Adrenal gland (tissue), 5 donors: ENCODE measurements around the gene WT1.
A peak's percentile ranks its signal among the peaks of the same experiment; 100 is the strongest.

Source experiments
- POLR2A ChIP-seq, 2 donors: fragments of 450-650 bp; IDR thresholded peaks; one replicate each; pipeline ENCODE4 v1.6.1; 2017; ENCODE audit warnings: antibody characterized with exemption in 2 of 2, mild to moderate bottlenecking in 2 of 2, moderate library complexity in 1 of 2
- TF ChIP-seq, protein P1 (sequence below), 6 experiments: fragments of 450-650 bp in 4 of 6; fragments of 200-600 bp in 2 of 6; sonication (generic) in 1 of 6; IDR thresholded peaks; 1 replicate in 5 of 6; 2 replicates in 1 of 6; pipeline versions ENCODE4 v1.5.1 to v1.8.0; 2016 to 2021; ENCODE audit warnings: antibody characterized with exemption in 6 of 6, mild to moderate bottlenecking in 2 of 6, moderate library complexity in 1 of 6
- donor health status: DM: no; HTN: no; CAD: no.

DNA sequence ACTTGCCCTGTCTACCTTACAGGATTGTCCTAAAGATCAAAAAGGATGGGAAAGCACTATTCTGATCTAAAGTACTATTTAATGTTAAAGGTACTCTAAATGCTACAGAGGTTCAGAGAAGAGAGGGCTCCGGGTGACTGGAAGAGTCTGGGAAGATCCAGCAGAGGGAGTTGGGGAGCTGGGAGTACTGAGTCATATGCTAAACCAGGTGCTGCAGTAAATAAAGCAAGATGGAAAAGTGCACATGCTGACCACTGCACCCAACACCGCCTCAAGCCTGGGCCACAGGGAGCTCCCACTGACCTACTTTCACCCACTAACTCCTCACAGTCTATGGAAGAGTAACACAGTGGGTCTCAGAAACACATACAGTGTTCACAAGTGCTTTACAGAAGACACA, 49.3 kb downstream of the WT1 start:
- TF ChIP-seq, protein P1, sequence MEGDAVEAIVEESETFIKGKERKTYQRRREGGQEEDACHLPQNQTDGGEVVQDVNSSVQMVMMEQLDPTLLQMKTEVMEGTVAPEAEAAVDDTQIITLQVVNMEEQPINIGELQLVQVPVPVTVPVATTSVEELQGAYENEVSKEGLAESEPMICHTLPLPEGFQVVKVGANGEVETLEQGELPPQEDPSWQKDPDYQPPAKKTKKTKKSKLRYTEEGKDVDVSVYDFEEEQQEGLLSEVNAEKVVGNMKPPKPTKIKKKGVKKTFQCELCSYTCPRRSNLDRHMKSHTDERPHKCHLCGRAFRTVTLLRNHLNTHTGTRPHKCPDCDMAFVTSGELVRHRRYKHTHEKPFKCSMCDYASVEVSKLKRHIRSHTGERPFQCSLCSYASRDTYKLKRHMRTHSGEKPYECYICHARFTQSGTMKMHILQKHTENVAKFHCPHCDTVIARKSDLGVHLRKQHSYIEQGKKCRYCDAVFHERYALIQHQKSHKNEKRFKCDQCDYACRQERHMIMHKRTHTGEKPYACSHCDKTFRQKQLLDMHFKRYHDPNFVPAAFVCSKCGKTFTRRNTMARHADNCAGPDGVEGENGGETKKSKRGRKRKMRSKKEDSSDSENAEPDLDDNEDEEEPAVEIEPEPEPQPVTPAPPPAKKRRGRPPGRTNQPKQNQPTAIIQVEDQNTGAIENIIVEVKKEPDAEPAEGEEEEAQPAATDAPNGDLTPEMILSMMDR (IDR thresholded peaks at IDR 0.05): peak in 4 of 6 experiments; percentile 10 to 22 (median 16)
- no peak for TF ChIP-seq POLR2A (IDR thresholded peaks at IDR 0.05)
